SK-N-SH (cell line): Measurements from ENCODE around the gene DECR2.

Source experiments
- CTCF ChIP-seq: fragments of 200-600 bp; sonication (generic); IDR thresholded peaks from 2 replicates; pipeline ENCODE4 v1.6.1; 2017; ENCODE audit warnings: antibody characterized with exemption, mild to moderate bottlenecking, moderate library complexity
- EP300 ChIP-seq, 2 experiments: IDR thresholded peaks; 2 replicates each; pipeline versions ENCODE4 v1.4.0 to v1.6.1; 2012; ENCODE audit warnings: borderline replicate concordance in 1 of 2, low read depth in 1 of 2, low read length in 1 of 2
- FOXM1 ChIP-seq: IDR thresholded peaks from 2 replicates; pipeline ENCODE4 v1.4.0; 2012; ENCODE audit warnings: low read depth, mild to moderate bottlenecking
- GABPA ChIP-seq: IDR thresholded peaks from 2 replicates; pipeline ENCODE4 v1.4.0; 2012; ENCODE audit warnings: low read depth, mild to moderate bottlenecking
- JUND ChIP-seq: IDR thresholded peaks from 2 replicates; pipeline ENCODE4 v1.4.0; 2012
- MEF2A ChIP-seq: IDR thresholded peaks from 2 replicates; pipeline ENCODE4 v1.4.0; 2012; ENCODE audit warnings: low read depth, borderline replicate concordance
- MXI1 ChIP-seq: IDR thresholded peaks from 2 replicates; pipeline ENCODE4 v1.6.1; 2012; ENCODE audit warnings: mild to moderate bottlenecking, low read depth, low read length, improper control_type of control experiment
- POLR2AphosphoS5 ChIP-seq: IDR thresholded peaks from 2 replicates; pipeline ENCODE4 v1.6.1; 2012; ENCODE audit warnings: low read depth, low read length
- USF2 ChIP-seq: fragments of 150-350 bp; IDR thresholded peaks from 2 replicates; pipeline ENCODE4 v1.6.1; 2017; ENCODE audit warnings: antibody characterized with exemption, low read length, low read depth, borderline replicate concordance

GRCh38 chr16:354971-355461 is 46.7 kb upstream of the DECR2 start:
- TF ChIP-seq CTCF (no peak), GABPA (no peak), MXI1 (no peak), MEF2A (no peak), USF2 (no peak), FOXM1 (no peak), JUND (no peak), EP300 (IDR thresholded peaks at IDR 0.05; ENCODE audit: borderline replicate concordance in 1 of 2, low read depth in 1 of 2, low read length in 1 of 2) (no peak), POLR2AphosphoS5 (no peak)
